CD14-positive monocyte (primary cell): ENCODE results near the gene TMPRSS11F. TPM values are rescaled to one million over a fixed set of nuclear protein-coding genes. Genes with fewer than 3 reads are reported as not detected.

Experiments used
- DNase-seq, 3 donors: peaks; one replicate each; pipeline ENCODE4 v3.0.0-alpha.2; 2011 to 2022
- H2AFZ ChIP-seq: 2 replicates; pipeline ENCODE4 v1.6.0; 2012; ENCODE audit warnings: mild to moderate bottlenecking, low read depth, low read length, inconsistent platforms; ENCODE audit not compliant: insufficient read depth, poor library complexity, severe bottlenecking
- H3K27ac ChIP-seq, 2 donors: 1 replicate in 1 of 2; 2 replicates in 1 of 2; pipeline ENCODE4 v1.5.1; 2012 to 2013; ENCODE audit warnings: low read length in 2 of 2, control low read depth in 1 of 2, inconsistent platforms in 1 of 2, low read depth in 1 of 2, mild to moderate bottlenecking in 1 of 2
- H3K27me3 ChIP-seq, 2 donors: one replicate each; pipeline versions ENCODE4 v1.6.0 to v1.6.1; 2011 to 2013; ENCODE audit warnings: low read length in 2 of 2; ENCODE audit not compliant: control insufficient read depth in 2 of 2, insufficient read depth in 2 of 2
- H3K36me3 ChIP-seq, 2 donors: replicated peaks in 1 of 2; 1 replicate in 1 of 2; 2 replicates in 1 of 2; pipeline versions ENCODE4 v1.5.1 to v1.6.1; 2012 to 2013; ENCODE audit warnings: low read length in 2 of 2, control low read depth in 1 of 2, inconsistent platforms in 1 of 2, mild to moderate bottlenecking in 1 of 2; ENCODE audit not compliant: insufficient read depth in 2 of 2, control insufficient read depth in 1 of 2
- H3K4me1 ChIP-seq, 2 donors: 1 replicate in 1 of 2; 2 replicates in 1 of 2; pipeline versions ENCODE4 v1.5.1 to v1.6.1; 2012 to 2013; ENCODE audit warnings: low read length in 2 of 2, control low read depth in 1 of 2, inconsistent platforms in 1 of 2, mild to moderate bottlenecking in 1 of 2, moderate library complexity in 1 of 2; ENCODE audit not compliant: insufficient read depth in 2 of 2, control insufficient read depth in 1 of 2
- H3K4me2 ChIP-seq: replicated peaks from 2 replicates; pipeline ENCODE3; 2012; ENCODE audit warnings: low read length, moderate library complexity, mild to moderate bottlenecking; ENCODE audit not compliant: poor library complexity, severe bottlenecking; ENCODE audit errors: extremely low read depth
- H3K4me3 ChIP-seq, 3 experiments: fragments of 200-600 bp in 1 of 3; sonication (generic) in 1 of 3; replicated peaks in 1 of 3; 1 replicate in 2 of 3; 2 replicates in 1 of 3; pipeline ENCODE4 v1.5.1; 2011 to 2013; ENCODE audit warnings: low read length in 3 of 3, mild to moderate bottlenecking in 3 of 3, control low read depth in 2 of 3, low read depth in 2 of 3, inconsistent platforms in 1 of 3, moderate library complexity in 1 of 3
- H3K79me2 ChIP-seq: 2 replicates; pipeline ENCODE4 v1.6.0; 2012; ENCODE audit warnings: mild to moderate bottlenecking, control low read depth, inconsistent platforms, low read length, moderate library complexity; ENCODE audit not compliant: insufficient read depth
- H3K9ac ChIP-seq: 2 replicates; pipeline ENCODE4 v1.6.0; 2017; ENCODE audit warnings: low read length, mild to moderate bottlenecking; ENCODE audit not compliant: insufficient read depth, poor library complexity, severe bottlenecking
- H3K9me3 ChIP-seq, 2 donors: replicated peaks in 1 of 2; 1 replicate in 1 of 2; 2 replicates in 1 of 2; pipeline versions ENCODE4 v1.5.1 to v1.6.1; 2012 to 2013; ENCODE audit warnings: low read length in 2 of 2, control low read depth in 1 of 2; ENCODE audit not compliant: control insufficient read depth in 1 of 2, insufficient read depth in 1 of 2
- H4K20me1 ChIP-seq: 2 replicates; pipeline ENCODE4 v1.6.0; 2012; ENCODE audit warnings: mild to moderate bottlenecking, low read length, control low read depth, moderate library complexity; ENCODE audit not compliant: insufficient read depth
- H3K27ac Mint-ChIP-seq, 7 donors: one replicate each; pipeline ENCODE4 v1.8.0; 2020; ENCODE audit warnings: mild to moderate bottlenecking in 7 of 7, mixed read lengths in 7 of 7, moderate library complexity in 6 of 7, inconsistent platforms in 2 of 7
- H3K27me3 Mint-ChIP-seq, 3 donors: one replicate each; pipeline ENCODE4 v1.8.0; 2021 to 2022; ENCODE audit warnings: low read depth in 3 of 3, mild to moderate bottlenecking in 3 of 3, mixed read lengths in 3 of 3, moderate library complexity in 3 of 3, inconsistent platforms in 1 of 3
- H3K36me3 Mint-ChIP-seq, 2 donors: one replicate each; pipeline ENCODE4 v1.8.0; 2020; ENCODE audit warnings: mixed read lengths in 2 of 2, inconsistent platforms in 1 of 2, mild to moderate bottlenecking in 1 of 2
- H3K4me1 Mint-ChIP-seq: one replicate; pipeline ENCODE4 v1.8.0; 2020; ENCODE audit warnings: mild to moderate bottlenecking, mixed read lengths
- H3K4me3 Mint-ChIP-seq, 2 donors: one replicate each; pipeline ENCODE4 v1.8.0; 2020; ENCODE audit warnings: mild to moderate bottlenecking in 2 of 2, mixed read lengths in 2 of 2, moderate library complexity in 1 of 2
- H3K9me3 Mint-ChIP-seq, 7 donors: one replicate each; pipeline ENCODE4 v1.8.0; 2020 to 2022; ENCODE audit warnings: mixed read lengths in 7 of 7, mild to moderate bottlenecking in 6 of 7, moderate library complexity in 6 of 7, inconsistent platforms in 2 of 7
- WGBS: methylation state at CpG from one replicate; pipeline ENCODE4 v1.1.5; 2013; ENCODE audit warnings: missing lambda C conversion rate; ENCODE audit not compliant: insufficient coverage; 5-methylcytosine and 5-hydroxymethylcytosine counted together
- intact Hi-C, 2 donors: fragments of 100-400 bp; cut with micrococcal nuclease; formaldehyde crosslinking; loops; one replicate each; pipeline versions ENCODE4 v1.15.0 to v1.15.1; 2023
- polyA plus RNA-seq, 3 donors: library from polyadenylated mRNA; depleted of rRNA in 1 of 3; unstranded in 2 of 3; stranded (reverse) in 1 of 3; fragments of 300-500 nt in 2 of 3; fragments of >200 nt in 1 of 3; fragmentation: Illumina TruSeq in 2 of 3; gene quantifications; 1 replicate in 2 of 3; 2 replicates in 1 of 3; pipeline ENCODE4 v1.2.3, GENCODE V29; 2012 to 2021
- TF ChIP-seq, protein P1 (sequence below): fragments of 200-600 bp; IDR thresholded peaks from one replicate; pipeline ENCODE4 v1.8.0; 2022; ENCODE audit warnings: antibody characterized with exemption, mild to moderate bottlenecking

TMPRSS11F gene
- polyA plus RNA-seq, 3 donors: not detected

DNA sequence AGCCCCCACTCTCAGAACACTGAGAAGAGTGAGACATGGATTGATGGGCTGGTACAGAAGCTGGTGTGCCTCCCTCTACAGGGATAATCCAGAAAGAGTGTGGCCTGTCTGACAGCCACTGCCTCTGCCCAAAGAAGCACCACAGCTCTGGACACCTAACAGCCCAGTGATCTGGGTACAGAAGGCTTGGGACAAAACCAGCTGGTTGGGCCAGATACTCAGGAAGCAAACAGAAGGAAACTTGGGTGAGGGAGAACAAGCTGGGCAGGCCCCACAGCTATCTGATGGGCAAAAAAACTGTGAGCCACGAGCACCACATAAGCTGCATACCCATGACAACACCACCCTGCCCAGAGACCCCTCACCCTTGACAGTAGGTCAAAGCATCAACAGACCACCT lies 46.9 kb downstream of the TMPRSS11F start:
- Mint-ChIP-seq H3K4me3 (no peak overlapping the region), H3K9me3 (peaks cover 0 to 13% (median 2%) of the 10 kb centered on the region in 7 donors), H3K27me3 (no peaks in the 10 kb centered on the region), H3K36me3 (no peaks in the 10 kb centered on the region), H3K27ac (no peak overlapping the region), H3K4me1 (no peaks in the 10 kb centered on the region)
- intact Hi-C loops: no loop called here
- Histone ChIP-seq H3K4me3 (no peak overlapping the region), H3K9ac (no peak overlapping the region), H2AFZ (no peak overlapping the region), H3K27me3 (no peaks in the 10 kb centered on the region), H3K79me2 (no peaks in the 10 kb centered on the region), H4K20me1 (no peaks in the 10 kb centered on the region), H3K4me1 (no peaks in the 10 kb centered on the region), H3K27ac (no peak overlapping the region), H3K4me2 (no peak overlapping the region), H3K9me3 (no peaks in the 10 kb centered on the region), H3K36me3 (no peaks in the 10 kb centered on the region)
- TF ChIP-seq, protein P1, sequence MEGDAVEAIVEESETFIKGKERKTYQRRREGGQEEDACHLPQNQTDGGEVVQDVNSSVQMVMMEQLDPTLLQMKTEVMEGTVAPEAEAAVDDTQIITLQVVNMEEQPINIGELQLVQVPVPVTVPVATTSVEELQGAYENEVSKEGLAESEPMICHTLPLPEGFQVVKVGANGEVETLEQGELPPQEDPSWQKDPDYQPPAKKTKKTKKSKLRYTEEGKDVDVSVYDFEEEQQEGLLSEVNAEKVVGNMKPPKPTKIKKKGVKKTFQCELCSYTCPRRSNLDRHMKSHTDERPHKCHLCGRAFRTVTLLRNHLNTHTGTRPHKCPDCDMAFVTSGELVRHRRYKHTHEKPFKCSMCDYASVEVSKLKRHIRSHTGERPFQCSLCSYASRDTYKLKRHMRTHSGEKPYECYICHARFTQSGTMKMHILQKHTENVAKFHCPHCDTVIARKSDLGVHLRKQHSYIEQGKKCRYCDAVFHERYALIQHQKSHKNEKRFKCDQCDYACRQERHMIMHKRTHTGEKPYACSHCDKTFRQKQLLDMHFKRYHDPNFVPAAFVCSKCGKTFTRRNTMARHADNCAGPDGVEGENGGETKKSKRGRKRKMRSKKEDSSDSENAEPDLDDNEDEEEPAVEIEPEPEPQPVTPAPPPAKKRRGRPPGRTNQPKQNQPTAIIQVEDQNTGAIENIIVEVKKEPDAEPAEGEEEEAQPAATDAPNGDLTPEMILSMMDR: no peak
- DNase-seq: no peak
- 50% methylated on average over 1 of the region's 1 CpG for WGBS

DNA sequence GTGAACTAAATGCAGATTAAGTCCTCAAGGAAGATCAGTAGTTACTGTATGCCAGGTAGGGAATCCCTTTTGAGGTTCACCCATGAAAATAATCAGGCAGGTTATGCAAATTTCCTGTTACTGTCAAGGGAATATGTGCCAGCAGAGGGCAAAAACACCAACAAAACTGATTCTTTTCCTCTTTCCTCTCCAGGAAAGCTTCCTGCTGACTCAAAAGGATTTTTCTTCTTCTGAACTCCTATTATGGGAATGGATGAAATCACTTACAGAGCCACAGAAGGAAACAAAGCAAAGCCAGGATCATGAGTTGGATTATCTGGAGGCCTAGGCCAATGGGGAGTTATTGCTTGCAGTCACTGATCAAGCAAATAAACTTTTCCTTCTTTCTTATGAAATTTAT lies 49.7 kb downstream of the TMPRSS11F start:
- H3K4me3 Mint-ChIP-seq: no peak overlapping the region

More for the DNA sequence above, 49.7 kb downstream of the TMPRSS11F start:
- H3K4me3 ChIP-seq: no peak overlapping the region
- H3K4me2 ChIP-seq: no peak overlapping the region
- Mint-ChIP-seq H3K36me3 (no peaks in the 10 kb centered on the region), H3K27ac (no peak overlapping the region), H3K27me3 (peaks cover 0 to 2% (median 0%) of the 10 kb centered on the region in 3 donors), H3K9me3 (peaks cover 0 to 8% (median 2%) of the 10 kb centered on the region in 7 donors), H3K4me1 (no peaks in the 10 kb centered on the region)
- intact Hi-C loops: no loop called here
- DNase-seq: no peak
- no peak overlapping the region for H2AFZ ChIP-seq
- TF ChIP-seq, protein P1: no peak
- H3K4me1 ChIP-seq: no peaks in the 10 kb centered on the region
- no peaks in the 10 kb centered on the region for H3K79me2 ChIP-seq
- H3K36me3 ChIP-seq: no peaks in the 10 kb centered on the region
- no peaks in the 10 kb centered on the region for H3K27me3 ChIP-seq
- H3K9me3 ChIP-seq: no peaks in the 10 kb centered on the region
- no peak overlapping the region for H3K9ac ChIP-seq
- no peak overlapping the region for H3K27ac ChIP-seq
- no peaks in the 10 kb centered on the region for H4K20me1 ChIP-seq
